ENCODE results near the gene PVALEF.

GRCh38 chr17:81194941-81195901 lies 29.9 kb downstream of the PVALEF start:
- no peak for TF ChIP-seq CTCF (IDR thresholded peaks at IDR 0.05; ENCODE audit: extremely low read depth in 1 of 2, insufficient read depth in 1 of 2, low read depth in 1 of 2, low read length in 2 of 2)
- TF ChIP-seq GATA2 (IDR thresholded peaks at IDR 0.05; ENCODE audit: insufficient read depth, insufficient read length, low read depth, low read length) = no peak
- TF ChIP-seq POLR2A (IDR thresholded peaks at IDR 0.05; ENCODE audit: low read depth, low read length) = no peak
- no peak for TF ChIP-seq MYC (IDR thresholded peaks at IDR 0.05; ENCODE audit: low read depth, low read length)
- no peak for TF ChIP-seq EZH2 (IDR thresholded peaks at IDR 0.05; ENCODE audit: borderline replicate concordance, low read depth, low read length, severe bottlenecking)
- TF ChIP-seq FOS (IDR thresholded peaks at IDR 0.05; ENCODE audit: borderline replicate concordance, insufficient read depth, low read length) = no peak
- no peak for TF ChIP-seq POLR2AphosphoS5 (IDR thresholded peaks at IDR 0.05; ENCODE audit: insufficient read depth, low read depth, low read length)
